ENCODE results near the gene IRF1. TPM values are rescaled to one million over a fixed set of nuclear protein-coding genes. Genes with fewer than 3 reads are reported as not detected.

Gene IRF1, protein sequence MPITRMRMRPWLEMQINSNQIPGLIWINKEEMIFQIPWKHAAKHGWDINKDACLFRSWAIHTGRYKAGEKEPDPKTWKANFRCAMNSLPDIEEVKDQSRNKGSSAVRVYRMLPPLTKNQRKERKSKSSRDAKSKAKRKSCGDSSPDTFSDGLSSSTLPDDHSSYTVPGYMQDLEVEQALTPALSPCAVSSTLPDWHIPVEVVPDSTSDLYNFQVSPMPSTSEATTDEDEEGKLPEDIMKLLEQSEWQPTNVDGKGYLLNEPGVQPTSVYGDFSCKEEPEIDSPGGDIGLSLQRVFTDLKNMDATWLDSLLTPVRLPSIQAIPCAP
- total RNA-seq = 61.9 and 75.3 TPM in 2 replicates

DNA sequence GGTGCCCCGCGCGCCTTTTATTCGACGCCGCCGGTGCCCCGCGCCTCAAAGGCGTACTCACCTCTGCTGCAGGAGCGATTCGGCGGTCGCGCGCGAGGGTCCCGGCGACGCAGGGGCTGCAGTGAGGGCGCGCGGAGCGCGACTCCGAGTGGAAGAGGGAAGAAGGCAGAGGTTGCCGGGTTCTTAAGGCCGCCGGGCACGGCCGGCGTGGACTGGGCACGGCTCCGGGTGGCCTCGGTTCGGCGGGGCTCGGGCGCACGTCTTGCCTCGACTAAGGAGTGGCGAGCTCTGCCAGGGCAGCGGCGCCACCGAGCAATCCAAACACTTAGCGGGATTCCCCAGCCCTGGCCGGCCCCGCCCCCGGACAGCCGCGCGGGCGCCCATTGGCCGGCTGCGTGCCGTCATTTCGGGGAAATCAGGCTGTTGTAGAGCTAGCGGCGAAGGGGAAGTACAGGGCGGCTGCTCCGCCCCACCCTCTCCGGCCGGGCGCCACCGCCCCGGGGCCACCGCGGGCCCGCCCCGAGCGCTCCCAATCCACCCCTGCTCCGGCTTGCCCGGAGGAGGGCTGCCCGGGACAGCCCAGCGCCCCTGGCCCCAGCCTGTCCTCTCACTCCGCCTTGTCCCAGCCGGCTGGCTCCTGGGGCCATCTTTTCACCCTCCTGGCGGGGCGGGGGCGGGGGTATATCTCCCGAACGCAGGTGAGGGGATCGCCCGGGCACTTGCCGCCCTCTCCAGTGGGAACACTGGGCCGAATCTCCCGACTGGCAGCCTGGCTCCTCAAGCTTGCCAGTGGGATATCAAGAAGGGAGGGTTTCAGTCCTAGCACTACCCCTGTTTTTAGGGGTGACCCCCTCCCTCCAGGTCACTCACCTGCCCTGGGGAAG, at the start of gene IRF1:
TSS of gene IRF1 (minus strand) at position 290 of the 884 bp plus-strand sequence. CDS start 1,295 bp downstream, outside the sequence.
- Histone ChIP-seq H3K4me3 (ENCODE audit: low read depth, low read length) (peak within 1 kb of the TSS; percentile 92), H3K27me3 (ENCODE audit: control insufficient read depth, insufficient read depth, low read length) (no peaks in the 10 kb centered on the region), H3K36me3 (ENCODE audit: control insufficient read depth, insufficient read depth, low read length) (peaks cover 4% of the 10 kb centered on the region)
- peak; percentile 80 for DNase-seq (ENCODE audit: low read depth)
- TF ChIP-seq, protein P1, sequence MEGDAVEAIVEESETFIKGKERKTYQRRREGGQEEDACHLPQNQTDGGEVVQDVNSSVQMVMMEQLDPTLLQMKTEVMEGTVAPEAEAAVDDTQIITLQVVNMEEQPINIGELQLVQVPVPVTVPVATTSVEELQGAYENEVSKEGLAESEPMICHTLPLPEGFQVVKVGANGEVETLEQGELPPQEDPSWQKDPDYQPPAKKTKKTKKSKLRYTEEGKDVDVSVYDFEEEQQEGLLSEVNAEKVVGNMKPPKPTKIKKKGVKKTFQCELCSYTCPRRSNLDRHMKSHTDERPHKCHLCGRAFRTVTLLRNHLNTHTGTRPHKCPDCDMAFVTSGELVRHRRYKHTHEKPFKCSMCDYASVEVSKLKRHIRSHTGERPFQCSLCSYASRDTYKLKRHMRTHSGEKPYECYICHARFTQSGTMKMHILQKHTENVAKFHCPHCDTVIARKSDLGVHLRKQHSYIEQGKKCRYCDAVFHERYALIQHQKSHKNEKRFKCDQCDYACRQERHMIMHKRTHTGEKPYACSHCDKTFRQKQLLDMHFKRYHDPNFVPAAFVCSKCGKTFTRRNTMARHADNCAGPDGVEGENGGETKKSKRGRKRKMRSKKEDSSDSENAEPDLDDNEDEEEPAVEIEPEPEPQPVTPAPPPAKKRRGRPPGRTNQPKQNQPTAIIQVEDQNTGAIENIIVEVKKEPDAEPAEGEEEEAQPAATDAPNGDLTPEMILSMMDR (IDR thresholded peaks at IDR 0.05; ENCODE audit: insufficient read depth, low read length, poor library complexity, severe bottlenecking) = no peak

DNA sequence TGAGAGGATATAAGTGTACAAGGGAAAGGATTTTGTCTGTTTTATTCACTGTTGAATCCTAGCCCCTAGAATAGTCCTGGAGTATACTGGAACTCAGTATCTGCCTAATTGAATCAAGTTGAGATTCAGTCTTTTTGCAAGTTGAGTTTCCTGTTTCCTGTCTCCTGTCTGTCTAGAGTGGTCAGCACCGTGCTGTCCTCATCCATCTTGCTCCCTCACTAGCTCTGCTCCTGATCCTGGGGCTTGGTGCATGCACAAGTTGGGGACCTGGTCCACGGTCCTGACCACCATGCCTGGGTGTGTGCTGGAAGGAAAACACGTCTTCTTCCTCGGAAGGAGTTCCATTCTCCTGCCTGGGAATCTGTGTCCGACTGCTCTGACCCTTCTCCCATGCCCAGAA, 49.6 kb upstream of the IRF1 start:
- TF ChIP-seq, protein P1 (IDR thresholded peaks at IDR 0.05; ENCODE audit: insufficient read depth, low read length, poor library complexity, severe bottlenecking) = no peak
- no peak for DNase-seq (ENCODE audit: low read depth)
- no peak overlapping the region for H3K4me3 ChIP-seq (ENCODE audit: low read depth, low read length)
- peaks cover 2% of the 10 kb centered on the region for H3K27me3 ChIP-seq (ENCODE audit: control insufficient read depth, insufficient read depth, low read length)
- H3K36me3 ChIP-seq (ENCODE audit: control insufficient read depth, insufficient read depth, low read length) = no peaks in the 10 kb centered on the region

DNA sequence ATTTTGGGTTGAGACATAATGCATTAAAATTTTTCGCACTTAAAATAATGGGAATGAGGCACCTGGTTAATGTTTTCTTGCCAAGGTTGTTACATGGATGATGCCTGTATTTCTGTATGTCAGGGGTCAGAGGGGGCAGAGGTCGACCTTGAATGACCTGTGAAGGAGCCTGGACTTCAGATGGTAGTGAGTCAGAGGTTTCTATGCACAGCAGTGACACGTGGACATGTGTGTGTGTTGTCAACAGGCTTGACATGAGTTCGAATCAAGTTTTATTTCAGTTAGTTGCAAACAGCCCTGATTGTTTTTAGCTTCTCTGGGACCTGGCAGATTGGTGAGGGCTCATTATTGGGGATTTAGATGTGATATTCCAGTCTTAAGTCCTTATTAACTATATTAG, 49.1 kb upstream of the IRF1 start:
- no peak overlapping the region for H3K4me3 ChIP-seq (ENCODE audit: low read depth, low read length)
- no peaks in the 10 kb centered on the region for H3K36me3 ChIP-seq (ENCODE audit: control insufficient read depth, insufficient read depth, low read length)
- TF ChIP-seq, protein P1 (IDR thresholded peaks at IDR 0.05; ENCODE audit: insufficient read depth, low read length, poor library complexity, severe bottlenecking) = no peak
- DNase-seq (ENCODE audit: low read depth) = no peak
- peaks cover 2% of the 10 kb centered on the region for H3K27me3 ChIP-seq (ENCODE audit: control insufficient read depth, insufficient read depth, low read length)

DNA sequence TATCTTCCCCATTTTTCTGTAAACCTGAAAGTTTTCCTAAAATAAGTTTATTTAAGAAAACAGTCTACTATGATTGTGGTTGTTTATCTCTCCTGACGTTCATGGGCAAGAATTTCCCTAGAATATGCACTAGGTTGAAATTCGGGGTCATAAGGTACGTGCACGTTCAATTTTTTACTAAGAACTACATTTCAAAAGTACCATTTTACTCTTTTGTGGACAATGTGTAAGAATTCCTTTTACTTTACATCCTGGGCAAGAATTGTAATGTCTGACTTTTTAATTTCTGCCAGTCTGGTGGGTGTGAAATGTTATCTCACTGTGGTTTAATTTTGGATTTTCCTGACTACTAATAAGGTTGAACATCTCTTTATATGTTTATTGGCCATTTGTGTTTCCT, 40.4 kb upstream of the IRF1 start:
- no peak for DNase-seq (ENCODE audit: low read depth)
- no peaks in the 10 kb centered on the region for H3K36me3 ChIP-seq (ENCODE audit: control insufficient read depth, insufficient read depth, low read length)
- H3K27me3 ChIP-seq (ENCODE audit: control insufficient read depth, insufficient read depth, low read length) = peaks cover 2% of the 10 kb centered on the region
- no peak overlapping the region for H3K4me3 ChIP-seq (ENCODE audit: low read depth, low read length)
- TF ChIP-seq, protein P1 (IDR thresholded peaks at IDR 0.05; ENCODE audit: insufficient read depth, low read length, poor library complexity, severe bottlenecking) = no peak

DNA sequence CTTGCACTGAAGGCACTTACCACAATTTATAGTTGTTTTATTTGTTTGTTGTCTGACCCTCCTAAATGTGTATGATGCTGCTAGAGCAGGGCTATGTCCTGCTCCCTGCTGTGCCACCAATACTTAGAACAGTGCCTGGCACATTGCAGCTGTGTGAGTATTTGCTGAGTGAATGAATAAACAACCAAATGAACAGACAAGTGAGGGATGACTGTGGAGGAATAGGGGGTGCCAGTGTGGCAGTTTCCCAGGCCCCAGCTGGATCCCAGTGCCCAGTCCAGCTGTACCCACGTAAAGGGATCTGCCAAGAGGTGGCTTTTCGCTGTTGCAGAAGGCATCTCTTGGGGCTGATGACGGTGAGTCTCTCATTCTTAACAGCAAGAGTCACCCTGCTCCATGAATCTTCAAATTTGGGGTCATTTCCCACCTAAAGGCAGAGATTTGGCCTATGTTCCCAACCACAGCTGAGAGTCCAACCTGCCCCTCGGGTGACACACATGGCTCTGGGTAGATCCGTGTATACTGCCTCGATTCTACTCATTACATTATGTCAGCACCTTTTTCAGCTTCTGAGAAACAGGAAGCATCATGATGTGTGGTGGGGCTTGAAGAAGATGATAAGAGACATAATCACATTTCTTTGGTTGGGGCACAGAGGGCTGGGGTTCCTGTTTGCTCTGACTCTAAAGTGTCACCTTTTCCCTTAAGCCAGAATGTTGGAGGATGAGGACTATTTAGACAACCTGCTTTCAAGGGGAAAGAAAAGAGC, 38.5 kb upstream of the IRF1 start:
- TF ChIP-seq, protein P1 (IDR thresholded peaks at IDR 0.05; ENCODE audit: insufficient read depth, low read length, poor library complexity, severe bottlenecking) = no peak
- no peak for DNase-seq (ENCODE audit: low read depth)

More for the DNA sequence above, 38.5 kb upstream of the IRF1 start:
- Histone ChIP-seq H3K27me3 (ENCODE audit: control insufficient read depth, insufficient read depth, low read length) (no peaks in the 10 kb centered on the region), H3K4me3 (ENCODE audit: low read depth, low read length) (no peak overlapping the region), H3K36me3 (ENCODE audit: control insufficient read depth, insufficient read depth, low read length) (no peaks in the 10 kb centered on the region)

All from kidney epithelial cell (primary cell).